ENCODE data around the gene TP73.
A peak's percentile ranks its signal among the peaks of the same experiment; 100 is the strongest.

The TP73 gene

DNA sequence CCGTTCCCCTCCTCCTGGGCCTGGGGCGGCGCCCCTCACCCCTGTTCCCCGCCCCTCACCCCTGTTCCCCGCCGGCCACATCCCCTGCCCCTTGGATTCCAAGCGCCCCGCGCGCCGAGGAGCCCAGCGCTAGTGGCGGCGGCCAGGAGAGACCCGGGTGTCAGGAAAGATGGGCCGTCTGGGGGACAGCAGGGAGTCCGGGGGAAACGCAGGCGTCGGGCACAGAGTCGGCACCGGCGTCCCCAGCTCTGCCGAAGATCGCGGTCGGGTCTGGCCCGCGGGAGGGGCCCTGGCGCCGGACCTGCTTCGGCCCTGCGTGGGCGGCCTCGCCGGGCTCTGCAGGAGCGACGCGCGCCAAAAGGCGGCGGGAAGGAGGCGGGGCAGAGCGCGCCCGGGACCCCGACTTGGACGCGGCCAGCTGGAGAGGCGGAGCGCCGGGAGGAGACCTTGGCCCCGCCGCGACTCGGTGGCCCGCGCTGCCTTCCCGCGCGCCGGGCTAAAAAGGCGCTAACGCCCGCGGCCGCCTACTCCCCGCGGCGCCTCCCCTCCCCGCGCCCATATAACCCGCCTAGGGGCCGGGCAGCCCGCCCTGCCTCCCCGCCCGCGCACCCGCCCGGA lies at the start of gene TP73:
TP73 (plus strand) TSS at position 587 of the 618 bp plus-strand sequence. CDS start 29,850 bp downstream, outside the sequence.
- DNase-seq: peak; percentile 38

DNA sequence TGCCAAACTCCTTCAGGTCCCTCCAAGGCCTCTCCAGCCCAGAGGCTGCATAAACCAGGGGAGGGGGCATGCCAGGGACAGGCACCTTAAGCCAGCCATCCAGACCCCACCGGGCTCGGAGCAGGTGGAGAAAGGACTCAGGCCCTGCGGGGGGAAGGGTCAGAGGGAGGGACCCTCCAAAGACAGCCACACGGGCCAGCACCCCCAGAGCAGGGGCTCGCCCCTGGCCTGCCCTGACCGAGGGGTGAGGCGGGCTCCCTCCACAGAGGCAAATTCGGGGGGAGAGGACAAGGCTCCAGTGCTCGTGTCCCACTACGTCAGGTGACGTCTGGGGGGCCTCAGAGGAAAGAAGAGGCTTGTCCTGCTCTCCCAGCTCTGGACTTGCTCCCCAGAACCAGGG lies 49.2 kb upstream of the TP73 start:
- no peak for DNase-seq

DNA sequence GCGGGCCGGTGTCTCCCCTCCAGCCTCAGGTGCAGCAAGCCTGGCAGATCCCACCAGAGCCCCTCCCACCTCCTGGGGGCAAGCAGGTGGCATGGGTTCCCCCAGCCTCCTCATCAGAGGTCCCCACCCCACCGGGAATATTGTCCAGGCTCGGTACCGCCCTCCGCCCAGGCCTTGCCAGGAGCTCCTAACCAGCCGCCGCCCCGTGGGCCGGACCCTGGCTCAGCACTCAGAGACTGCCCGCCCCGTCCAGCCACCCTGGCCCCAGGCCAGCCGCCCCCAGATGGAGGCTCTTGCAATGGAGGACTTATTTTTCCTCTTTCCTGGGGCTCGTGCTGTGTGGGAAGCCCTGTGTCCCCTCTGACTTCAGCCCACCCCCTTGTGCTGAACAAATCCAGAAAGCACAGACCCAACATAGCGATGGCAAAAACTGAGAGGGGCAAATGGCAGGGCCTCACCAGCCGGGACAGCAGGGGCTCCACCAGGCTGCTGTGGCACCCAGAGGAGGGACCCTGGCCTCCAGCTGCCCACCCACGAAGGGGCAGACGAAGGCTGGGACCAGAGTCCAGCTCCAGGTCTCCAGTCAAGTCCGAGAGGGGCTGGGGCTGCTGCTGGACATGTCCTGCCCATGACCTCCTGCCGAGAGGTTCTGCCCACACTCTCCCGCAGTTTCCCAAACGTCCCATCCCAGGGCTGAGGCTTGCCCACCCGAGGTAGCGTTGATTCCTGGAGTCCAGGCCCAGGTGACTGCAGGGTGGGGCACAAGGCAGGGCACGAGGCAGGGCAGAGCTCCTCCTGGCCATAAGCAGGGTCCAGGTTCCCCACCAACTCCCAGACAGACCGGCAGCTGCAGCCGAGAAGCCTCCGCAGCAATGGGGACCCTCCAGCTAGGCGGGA lies 48.5 kb upstream of the TP73 start:
- DNase-seq: no peak

DNA sequence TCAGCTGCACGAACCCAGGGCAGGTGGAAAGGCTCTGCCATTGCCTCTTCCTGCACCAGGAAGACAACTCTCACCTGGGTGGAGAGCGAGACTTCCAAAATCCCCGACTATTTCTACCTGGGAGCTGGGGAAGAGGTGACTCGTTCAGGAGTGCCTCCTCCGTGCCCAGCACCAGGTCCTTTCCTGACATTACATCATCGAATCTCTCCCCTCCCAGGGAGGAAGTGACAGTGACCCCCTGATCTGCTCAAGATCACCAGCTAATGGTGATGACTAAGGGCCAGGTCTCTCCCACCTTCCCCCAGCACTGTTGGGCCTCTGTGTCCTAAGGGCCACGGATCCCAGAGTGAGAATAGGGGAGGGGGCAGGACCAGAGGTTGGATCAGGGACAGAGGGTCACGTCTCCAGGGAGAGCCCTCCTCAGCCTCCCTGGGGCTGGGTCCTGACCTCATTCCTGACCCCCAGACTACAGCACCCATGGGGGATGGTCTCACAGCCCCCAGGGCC lies 47.8 kb upstream of the TP73 start:
- no peak for DNase-seq

DNA sequence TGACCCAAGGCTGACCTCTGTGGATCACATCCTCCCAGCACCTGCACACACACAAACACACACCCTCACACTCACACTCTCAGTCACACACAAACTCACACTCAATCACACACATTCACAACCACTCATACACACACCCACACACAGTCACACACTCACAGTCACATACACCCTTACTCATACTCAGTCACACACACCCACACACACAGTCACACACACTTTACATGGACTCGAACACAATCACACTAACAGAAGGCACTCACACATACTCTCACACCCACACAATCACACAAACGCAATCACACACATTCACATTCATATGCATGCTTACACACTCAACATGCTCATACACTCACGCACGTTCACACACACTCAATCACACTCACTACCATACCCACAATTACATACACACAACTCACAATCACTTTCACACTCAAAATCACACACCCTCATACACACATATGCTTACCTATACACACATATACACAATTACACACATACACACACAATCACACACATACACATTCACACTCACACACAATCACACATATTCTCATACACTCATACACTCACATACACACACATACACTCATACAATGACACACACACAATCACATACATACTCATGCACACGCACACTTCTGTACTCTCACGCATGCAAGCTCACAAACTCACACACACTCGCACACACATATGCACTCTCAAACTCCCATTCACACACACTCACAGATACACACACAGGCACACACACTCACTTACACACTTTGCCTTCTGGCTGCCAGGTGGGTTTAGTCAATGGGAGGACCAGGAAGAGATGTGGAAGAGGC lies 47.1 kb upstream of the TP73 start:
- DNase-seq: no peak

DNA sequence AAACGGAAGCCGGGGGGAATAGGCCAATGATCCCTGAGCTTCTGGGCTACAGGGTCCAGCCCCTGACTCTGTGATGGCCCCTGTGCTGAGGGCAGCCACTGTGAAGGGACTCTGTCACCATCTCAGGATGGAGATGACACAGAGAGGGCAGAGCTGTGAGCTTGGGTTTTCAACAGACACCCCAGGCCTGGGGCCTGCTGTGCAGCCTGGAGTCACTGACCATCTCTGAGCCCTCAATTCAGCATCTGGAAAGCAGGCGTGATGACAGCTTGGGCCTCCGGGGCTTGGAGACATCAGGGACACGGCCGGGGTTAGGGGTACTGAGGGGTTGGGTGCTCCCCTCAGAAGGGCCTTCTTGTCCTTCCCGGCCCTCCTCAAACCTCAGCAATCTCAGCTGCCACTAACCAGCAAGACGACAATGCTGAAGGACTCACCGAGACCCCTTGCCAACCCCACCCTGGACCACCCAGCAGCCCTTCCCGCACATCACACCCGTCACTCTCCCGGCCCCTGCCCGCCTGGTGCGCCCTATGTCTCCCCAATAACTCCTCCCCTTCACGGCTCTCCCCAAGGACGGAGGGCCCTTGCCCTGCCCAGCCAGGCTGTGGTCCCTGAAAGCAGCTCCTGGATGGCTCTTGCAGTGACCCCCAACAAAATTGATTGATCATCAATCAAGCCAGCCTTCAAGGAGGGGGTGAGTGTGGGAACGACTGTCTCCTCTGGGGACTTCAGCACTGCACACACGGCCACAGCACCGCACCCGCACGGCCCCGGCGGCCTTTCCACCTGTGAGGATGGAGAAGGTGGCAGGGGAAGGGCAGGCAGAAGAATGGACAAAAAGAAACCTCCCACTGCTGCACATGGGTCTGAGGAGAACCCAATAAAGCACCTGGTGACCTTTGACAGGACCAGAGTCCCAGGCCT lies 45.3 kb upstream of the TP73 start:
- DNase-seq: no peak

DNA sequence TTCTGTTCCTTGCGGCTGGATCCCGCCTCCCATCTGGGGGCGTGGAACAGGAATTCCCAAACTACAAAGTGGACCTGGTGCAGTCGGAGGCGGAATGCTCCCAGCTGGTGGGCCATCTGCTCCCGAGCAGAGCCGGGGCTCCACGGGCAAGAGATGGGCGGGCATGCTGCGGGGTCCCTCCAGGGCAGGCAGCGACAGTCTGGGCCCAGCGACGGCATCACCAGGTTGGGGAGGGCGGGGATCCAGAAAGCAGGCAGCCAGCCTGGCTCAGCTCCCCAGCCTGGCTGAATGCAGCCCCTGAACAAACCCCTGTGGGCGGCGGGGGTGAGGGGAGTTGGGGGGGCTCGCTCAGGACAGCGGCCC lies 44.6 kb upstream of the TP73 start:
- no peak for DNase-seq

DNA sequence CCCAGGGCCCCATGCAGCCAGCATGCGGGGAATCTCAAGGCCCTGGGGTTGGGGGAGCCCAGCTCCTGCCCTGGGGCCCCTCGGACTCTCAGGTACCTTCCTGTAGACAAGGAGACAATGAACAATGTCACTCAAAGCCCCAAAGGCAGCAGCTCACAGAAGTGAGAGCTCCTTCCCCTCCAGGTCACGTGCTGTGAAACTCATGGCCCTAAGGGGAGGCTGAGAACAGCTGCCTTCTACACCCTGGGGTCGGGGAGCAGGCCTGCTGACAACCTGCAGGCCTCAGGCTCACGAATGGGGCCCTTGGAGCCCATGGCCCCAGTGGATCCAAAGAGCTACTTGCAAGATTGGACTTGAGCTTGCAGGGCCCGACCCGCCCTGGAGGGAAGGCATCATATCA lies 44.2 kb upstream of the TP73 start:
- DNase-seq: no peak

DNA sequence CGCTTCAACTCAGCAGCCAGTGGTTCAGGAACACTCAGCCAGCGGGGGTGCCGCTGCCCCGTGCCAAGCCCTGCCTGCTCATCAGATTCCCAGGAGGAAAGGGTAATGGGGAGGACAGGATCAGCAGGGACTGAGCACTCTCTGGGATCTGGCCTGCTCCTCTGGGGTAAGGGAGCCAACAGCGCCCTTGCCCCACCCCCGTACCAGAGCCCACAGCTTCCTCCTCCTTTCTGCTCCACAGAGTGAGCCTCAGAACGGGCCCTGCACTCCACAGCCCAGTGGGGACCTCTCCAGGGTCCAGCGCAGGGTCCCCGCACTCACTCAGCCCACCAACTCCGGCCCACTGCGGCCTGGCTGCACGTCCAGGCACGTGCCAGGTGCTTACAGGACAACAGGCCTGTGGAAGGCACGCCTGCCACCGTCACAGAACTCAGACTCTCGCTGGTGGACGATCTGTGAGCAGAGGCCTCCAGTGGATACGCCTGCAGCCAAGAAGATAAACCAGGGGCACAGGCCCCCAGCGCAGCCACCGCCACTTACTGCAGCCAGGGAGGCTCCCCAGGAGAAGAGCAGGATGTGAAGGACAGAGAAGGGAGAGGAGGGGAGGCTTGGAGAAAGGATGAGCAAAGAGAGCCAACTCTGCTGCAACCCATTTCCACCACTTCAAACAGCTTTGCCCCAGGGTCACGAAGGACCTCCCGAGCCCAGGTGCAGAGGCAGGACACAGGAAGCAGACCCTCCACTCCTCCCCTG lies 43.1 kb upstream of the TP73 start:
- peak; percentile 20 for DNase-seq

DNA sequence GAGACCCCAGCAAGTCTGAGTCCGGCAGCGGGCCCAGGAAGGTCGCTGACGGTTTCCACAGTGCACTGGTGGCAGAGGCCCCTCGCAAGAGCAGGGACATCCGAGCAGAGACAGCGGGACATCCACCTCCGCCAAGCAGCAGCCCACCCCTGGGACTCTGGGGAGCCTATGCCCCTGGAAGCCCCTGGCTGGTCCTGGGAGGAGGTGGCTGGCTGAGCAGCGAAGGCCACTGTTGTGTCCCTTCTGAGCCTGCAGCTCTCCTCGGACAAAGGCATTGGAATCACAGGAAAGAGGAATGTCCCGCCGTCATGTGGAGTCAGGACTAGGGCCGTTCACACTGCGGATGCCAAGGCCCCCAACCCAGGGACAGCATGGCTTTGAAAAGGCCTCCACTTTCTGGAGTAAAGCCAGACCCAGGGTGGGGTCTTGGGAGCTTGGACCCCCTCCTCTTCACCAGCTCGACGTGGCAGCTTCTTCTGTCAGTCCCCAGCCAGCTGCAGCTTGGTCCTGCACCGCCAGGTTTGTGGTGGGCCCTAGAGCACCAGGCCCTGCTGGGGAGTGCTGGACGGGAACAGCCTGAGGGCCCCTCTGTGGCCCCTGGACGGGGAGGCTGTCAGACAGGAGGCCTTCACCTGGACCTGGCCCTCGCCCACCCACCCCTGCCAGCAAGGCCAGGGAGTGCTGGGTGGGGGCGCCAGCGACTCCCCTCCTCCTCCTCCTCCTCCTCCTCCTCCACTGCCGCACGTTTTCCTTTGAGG lies 42.4 kb upstream of the TP73 start:
- no peak for DNase-seq

DNA sequence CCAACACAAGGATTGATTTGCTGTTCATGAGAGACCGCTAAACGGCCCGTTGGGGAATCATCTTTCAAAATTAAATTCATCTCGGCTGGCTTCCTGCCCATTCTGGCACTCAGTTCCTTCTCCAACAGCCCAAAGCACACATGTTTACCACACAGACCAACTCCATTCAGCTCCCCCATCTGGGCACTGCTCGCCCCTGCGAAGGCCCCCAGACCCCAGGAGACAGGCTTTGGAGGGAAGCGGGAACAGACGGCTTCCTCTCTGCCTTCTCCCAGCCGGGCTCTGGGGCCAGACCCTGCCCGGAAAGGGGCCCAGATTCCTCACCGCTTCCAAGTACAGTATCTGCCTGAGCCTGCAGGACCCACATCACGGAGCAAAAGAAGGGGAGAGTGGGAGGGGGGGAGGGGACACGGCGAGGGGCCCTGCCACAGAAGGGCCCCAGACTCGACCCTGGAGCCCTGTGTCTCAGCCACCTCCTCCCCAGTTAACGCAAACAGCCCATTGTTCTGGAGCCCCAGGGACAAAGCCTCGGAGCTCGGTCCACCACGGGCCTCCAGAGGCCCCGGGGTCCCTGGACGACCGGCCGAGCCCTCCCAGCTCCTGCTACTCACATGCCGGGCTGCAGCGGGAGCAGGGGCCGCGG lies 41.7 kb upstream of the TP73 start:
- DNase-seq: peak; percentile 69

DNA sequence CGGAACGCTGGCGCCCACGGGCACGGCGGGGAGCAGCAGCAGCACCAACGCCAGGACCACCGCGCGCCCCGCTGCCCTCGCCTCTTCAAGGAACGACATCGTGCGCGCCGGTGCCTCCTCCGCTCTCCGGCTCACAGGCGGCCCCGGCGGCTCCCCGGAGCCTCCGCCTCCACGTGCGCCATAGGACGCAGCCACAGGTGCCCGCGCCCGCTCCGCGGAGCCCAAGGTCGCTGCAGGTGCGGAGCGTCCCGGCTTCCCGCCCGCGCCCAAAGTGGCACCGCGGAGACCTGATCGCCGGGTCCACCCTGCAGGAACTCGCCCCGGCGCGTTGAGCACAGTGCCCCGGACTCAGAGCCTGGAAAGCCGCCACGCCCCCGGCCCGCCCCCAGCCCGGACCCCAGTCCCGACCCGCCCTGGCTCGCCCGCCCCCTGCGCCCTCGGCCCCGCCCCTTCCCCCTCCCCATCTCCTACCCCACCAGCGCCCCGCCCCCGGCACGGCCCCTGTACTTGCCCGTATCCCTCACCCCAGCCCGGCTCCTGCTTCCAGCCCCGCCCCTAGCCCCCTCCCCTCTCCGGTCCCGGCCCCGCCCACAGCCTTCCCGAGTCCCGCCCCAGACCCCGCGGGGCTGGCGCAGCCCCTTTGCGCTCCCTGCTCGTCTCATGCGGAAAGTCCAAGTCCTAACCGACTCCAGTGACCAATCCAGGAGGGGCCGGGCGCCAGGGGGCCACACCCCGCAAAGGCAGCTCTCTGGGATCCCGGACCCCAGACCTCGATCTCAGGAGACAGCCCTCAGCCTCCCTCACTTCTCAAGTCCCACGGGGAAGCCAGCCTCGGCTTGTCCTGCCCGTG lies 40.9 kb upstream of the TP73 start, which contains the start of gene MEGF6:
MEGF6 (minus strand) TSS at position 339 of the 850 bp plus-strand sequence; CDS start at position 99, 240 bp downstream.
- DNase-seq: peak; percentile 39

DNA sequence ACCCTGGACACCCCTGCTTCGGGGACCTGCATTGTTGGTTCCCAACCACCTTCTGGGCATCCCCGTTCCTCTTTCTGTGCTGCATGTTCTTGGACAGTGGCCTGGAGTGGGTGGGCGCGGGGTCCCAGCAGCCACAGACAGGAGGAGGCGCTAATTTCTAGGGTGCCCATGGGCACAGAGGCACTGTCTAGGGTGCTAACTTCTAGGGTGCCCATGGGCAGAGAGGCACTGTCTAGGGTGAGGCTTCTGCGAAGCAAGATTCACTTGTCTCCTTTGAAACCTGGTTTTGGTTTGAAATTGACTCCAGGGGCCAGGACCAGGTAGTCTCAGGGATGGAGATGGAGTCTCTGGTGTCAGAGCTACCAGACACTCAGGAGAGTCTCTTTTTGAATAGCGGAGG lies 40.2 kb upstream of the TP73 start:
- no peak for DNase-seq

DNA sequence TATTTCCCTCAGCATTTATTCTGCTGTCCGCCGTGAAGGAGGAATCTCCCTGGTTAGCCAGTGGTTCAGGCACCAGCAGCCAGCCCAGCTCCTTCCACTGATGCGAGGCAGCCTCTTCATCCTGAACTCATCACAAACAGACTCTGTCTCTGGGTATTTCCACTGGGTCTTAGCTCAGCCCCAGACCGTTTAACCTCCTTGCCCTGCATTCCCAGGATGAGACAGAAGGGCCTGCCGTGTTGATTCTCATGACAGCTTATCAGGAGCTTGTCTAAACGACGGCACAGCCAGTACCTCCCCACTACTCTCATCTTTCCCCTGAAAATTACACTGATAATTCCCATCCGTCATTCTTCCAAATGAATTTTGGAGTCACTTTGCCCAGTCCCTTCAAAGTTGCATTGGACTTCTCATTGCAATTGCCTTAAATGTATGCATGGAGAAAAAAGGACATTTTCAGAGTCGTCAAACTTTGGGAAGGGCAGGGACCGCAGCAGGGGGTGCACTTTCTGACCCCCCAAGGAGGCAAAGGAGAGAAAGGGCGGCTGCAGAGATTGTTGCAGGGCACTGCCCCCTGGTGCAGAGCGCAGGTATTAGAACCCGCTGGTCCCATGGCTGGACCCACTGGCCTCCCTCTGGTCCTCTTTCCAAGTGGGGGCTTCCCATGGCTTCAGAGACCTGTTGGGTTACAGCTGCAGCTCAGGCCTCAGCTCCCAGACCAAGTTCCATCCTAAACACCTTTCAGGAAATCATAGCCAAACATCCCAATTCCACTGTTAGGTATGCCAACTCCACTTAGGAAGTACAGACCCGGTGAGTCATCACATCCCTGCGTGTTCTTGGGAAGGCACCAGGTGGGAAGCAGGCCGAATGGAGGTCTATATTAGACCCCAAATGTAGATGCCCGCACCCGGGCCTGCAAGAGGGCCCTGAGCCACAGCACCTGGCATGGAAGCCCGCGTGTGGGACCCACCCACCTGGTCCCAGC lies 37.3 kb upstream of the TP73 start:
- no peak for DNase-seq

DNA sequence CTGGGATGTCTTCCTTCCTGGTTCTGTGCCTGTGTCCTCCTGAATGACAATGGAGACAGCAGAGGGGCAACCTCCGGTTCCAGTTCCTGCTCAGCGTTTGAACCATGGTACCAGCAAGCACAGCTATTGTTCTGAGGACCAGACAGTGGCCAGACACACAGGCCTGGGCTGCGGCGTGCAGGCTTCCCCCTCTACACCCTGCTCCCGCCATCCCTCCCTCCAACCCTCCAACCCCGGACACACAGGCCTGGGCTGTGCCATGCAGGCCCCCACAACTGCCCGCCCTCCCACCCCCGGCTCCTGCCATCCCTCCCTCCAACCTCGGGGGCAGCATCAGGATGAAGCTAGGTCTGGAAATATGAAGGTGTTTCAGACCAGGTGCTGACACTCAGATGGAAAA lies 35.5 kb upstream of the TP73 start:
- DNase-seq: no peak

DNA sequence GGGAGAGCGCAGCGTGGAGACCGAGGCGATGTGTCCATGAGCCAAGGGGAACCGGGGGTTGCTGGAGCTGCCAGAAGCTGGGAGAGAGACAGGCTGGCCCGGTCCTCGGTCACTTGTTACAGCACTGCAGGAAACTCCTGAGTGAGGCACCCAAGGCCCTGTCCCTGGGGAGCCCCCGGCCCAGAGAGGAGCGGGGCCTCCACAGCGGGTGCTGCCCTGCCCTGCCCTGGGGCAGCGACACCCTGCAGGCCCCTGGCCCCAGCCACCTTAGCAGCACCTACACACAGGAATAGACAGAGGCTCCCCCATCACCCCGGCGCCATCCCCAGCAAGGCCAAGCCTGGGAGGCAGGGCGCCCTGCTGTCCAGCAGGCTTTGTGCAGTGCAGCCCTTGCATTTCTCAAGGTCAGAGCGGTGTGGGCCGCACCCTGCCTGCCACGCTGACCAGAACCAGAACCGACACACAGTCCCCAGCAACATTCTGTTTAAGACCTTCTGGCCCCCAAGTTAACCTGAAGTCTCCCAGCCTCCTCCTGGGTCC lies 34.4 kb upstream of the TP73 start:
- no peak for DNase-seq

DNA sequence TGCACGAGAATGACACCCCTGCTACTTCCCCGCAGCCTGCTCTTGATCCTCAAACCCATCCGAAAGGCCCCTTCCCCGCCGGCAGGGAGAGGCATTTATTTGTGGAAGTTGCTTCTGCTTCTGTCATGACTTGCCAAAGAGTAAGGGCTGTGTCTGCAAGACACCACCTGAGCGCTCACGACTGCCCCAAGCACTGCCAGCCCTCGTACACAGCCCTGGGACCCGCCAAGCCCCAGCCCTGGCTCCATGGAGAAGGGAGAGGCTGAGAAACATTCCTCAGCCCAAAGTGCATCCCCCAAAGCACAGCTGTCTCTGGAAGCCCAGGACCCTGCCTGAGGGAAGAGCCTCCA lies 33.8 kb upstream of the TP73 start:
- no peak for DNase-seq
